Stimulated activated memory B cell treated with anti-CD40 and anti-IgM and Interleukin-4, amounts not matched to agents 10 μg/mL and 1 μg/mL and 100 μg/mL, for 72 hours (primary cell): Measurements from ENCODE around the gene RCAN2.

Source experiments
- ATAC-seq: fragments of 150-1000 bp; cut with Tn5 transposase; 2 replicates; pipeline ENCODE4 v1.10.0; 2021
- H3K27ac Mint-ChIP-seq: one replicate; pipeline ENCODE4 v1.8.0; 2022; ENCODE audit warnings: mild to moderate bottlenecking, mixed read lengths
- H3K27me3 Mint-ChIP-seq: one replicate; pipeline ENCODE4 v1.8.0; 2022; ENCODE audit warnings: mixed read lengths
- H3K36me3 Mint-ChIP-seq: one replicate; pipeline ENCODE4 v1.8.0; 2022; ENCODE audit warnings: mixed read lengths
- H3K4me1 Mint-ChIP-seq: one replicate; pipeline ENCODE4 v1.8.0; 2022; ENCODE audit warnings: mixed read lengths
- H3K4me3 Mint-ChIP-seq: one replicate; pipeline ENCODE4 v1.8.0; 2022; ENCODE audit warnings: mild to moderate bottlenecking, moderate library complexity, mixed read lengths
- H3K9me3 Mint-ChIP-seq: one replicate; pipeline ENCODE4 v1.8.0; 2022; ENCODE audit warnings: mixed read lengths

RCAN2 gene

GRCh38 chr6:46491201-46491627 is at the start of gene RCAN2:
Gene RCAN2 (minus strand): TSS chr6:46491449.
- Mint-ChIP-seq H3K4me1 (peaks cover 12% of the 10 kb centered on the region), H3K27ac (no peak within 1 kb of the TSS), H3K9me3 (no peaks in the 10 kb centered on the region), H3K4me3 (peak within 1 kb of the TSS; percentile 82), H3K27me3 (peaks cover 57% of the 10 kb centered on the region), H3K36me3 (no peaks in the 10 kb centered on the region)
- peak; percentile 80 for ATAC-seq

- Mint-ChIP-seq H3K36me3 (peaks cover 9% of the 10 kb centered on the region), H3K4me3 (no peak overlapping the region), H3K9me3 (peaks cover 14% of the 10 kb centered on the region), H3K4me1 (no peaks in the 10 kb centered on the region), H3K27ac (no peak overlapping the region), H3K27me3 (peaks cover 41% of the 10 kb centered on the region)
- ATAC-seq = no peak
Measured at GRCh38 chr6:46539866-46540265, 48.6 kb upstream of the RCAN2 start.

GRCh38 chr6:46538800-46539480 is 47.7 kb upstream of the RCAN2 start:
- peaks cover 41% of the 10 kb centered on the region for H3K27me3 Mint-ChIP-seq
- no peak for ATAC-seq
- no peaks in the 10 kb centered on the region for H3K4me1 Mint-ChIP-seq
- no peak overlapping the region for H3K4me3 Mint-ChIP-seq
- no peak overlapping the region for H3K27ac Mint-ChIP-seq
- H3K36me3 Mint-ChIP-seq = peaks cover 5% of the 10 kb centered on the region
- H3K9me3 Mint-ChIP-seq = peaks cover 9% of the 10 kb centered on the region

- no peaks in the 10 kb centered on the region for H3K4me1 Mint-ChIP-seq
- H3K36me3 Mint-ChIP-seq = no peaks in the 10 kb centered on the region
- no peak for ATAC-seq
- no peaks in the 10 kb centered on the region for H3K9me3 Mint-ChIP-seq
- no peak overlapping the region for H3K4me3 Mint-ChIP-seq
- no peak overlapping the region for H3K27ac Mint-ChIP-seq
- peaks cover 20% of the 10 kb centered on the region for H3K27me3 Mint-ChIP-seq
Measured at GRCh38 chr6:46530896-46531295, 39.6 kb upstream of the RCAN2 start.

DNA sequence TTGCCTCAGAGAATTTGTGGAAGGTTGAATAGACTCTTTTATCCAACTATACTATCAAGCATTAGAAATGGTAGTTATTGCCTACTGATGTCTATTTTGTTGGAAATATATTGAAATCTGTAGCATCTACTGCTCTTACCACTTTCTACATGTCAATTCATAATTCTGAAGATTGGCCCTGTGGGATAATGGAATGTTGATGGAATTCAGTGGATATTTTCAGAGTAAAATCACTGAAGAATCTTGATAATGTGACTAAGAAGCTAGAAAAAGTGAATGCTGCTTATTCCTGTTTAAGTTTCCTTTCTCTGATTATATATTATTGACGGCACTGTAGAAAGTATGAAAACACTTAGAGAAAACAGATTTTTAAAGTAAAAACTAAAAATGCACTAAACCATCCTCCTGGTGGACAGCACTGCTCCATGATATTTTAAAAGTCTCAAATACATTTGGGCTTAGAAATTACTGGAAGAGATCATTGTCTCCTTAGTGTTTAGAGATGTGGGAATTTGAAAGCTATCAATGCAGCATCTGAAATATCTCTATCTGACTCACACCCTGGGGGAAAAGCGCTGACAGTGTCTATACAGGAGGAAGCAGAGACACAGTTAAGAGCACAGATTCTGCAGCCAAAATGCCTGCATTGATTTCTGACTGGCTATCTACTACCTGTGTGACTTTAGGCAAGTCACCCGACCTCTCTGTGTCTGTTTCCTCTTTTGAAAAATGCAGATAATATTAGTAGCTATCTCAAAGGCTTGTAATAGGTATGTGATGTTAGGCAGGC is 37.9 kb upstream of the RCAN2 start:
- no peak for ATAC-seq
- H3K27me3 Mint-ChIP-seq = peaks cover 30% of the 10 kb centered on the region
- H3K4me3 Mint-ChIP-seq = no peak overlapping the region
- H3K9me3 Mint-ChIP-seq = no peaks in the 10 kb centered on the region
- H3K36me3 Mint-ChIP-seq = no peaks in the 10 kb centered on the region
- H3K27ac Mint-ChIP-seq = no peak overlapping the region
- H3K4me1 Mint-ChIP-seq = no peaks in the 10 kb centered on the region

DNA sequence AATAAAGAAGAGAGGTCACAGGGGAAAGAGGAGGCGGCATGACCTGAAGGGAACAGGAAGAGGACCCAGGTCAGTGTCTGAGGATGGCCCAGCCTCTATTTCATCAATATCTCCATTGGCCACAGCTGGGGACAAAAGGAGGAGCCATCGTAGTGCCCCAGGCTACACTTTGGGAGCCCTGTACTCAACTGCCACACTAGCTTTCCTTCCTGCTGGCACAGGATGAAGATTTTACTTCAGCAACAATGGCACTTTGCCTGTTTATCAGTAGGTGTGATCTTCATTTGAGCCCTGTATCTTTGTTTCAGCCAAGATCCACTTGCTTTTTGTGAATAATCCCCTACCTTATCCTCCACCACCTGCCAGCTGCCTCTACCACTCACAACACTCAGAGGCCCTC is 35.4 kb upstream of the RCAN2 start:
- H3K27ac Mint-ChIP-seq = no peak overlapping the region
- no peaks in the 10 kb centered on the region for H3K9me3 Mint-ChIP-seq
- H3K4me3 Mint-ChIP-seq = no peak overlapping the region
- H3K4me1 Mint-ChIP-seq = no peaks in the 10 kb centered on the region
- peaks cover 30% of the 10 kb centered on the region for H3K27me3 Mint-ChIP-seq
- ATAC-seq = no peak
- no peaks in the 10 kb centered on the region for H3K36me3 Mint-ChIP-seq

- ATAC-seq = no peak
- Mint-ChIP-seq H3K36me3 (no peaks in the 10 kb centered on the region), H3K4me1 (no peaks in the 10 kb centered on the region), H3K9me3 (no peaks in the 10 kb centered on the region), H3K27me3 (peaks cover 30% of the 10 kb centered on the region), H3K4me3 (no peak overlapping the region), H3K27ac (no peak overlapping the region)
Measured at GRCh38 chr6:46525583-46525982, 34.3 kb upstream of the RCAN2 start.

DNA sequence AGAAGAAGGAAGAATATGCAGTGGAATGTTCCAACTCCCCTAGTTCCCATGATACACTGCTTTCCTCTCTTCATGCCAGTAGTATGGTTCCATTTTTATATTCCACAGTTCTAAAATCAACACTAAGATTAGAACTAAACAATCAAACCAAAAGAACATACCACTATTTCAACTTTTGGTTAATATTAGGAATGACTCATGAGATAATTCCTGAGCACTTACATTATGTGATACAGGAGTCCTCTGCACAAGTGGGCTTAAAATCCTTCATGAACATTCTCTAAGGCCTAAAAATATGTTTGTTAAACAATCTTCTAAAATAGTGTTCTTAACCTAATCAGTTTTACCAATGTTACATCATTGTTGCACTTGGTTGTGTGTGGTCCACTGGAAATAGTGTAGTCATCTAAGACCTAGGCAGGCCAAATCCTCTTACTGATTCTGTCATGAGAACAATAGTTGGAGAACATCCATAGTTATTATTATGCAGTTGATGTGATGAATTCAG is 30.3 kb upstream of the RCAN2 start:
- H3K4me3 Mint-ChIP-seq = no peak overlapping the region
- ATAC-seq = no peak
- H3K4me1 Mint-ChIP-seq = no peaks in the 10 kb centered on the region
- no peaks in the 10 kb centered on the region for H3K9me3 Mint-ChIP-seq
- no peaks in the 10 kb centered on the region for H3K36me3 Mint-ChIP-seq
- peaks cover 15% of the 10 kb centered on the region for H3K27me3 Mint-ChIP-seq
- H3K27ac Mint-ChIP-seq = no peak overlapping the region

- Mint-ChIP-seq H3K36me3 (no peaks in the 10 kb centered on the region), H3K9me3 (no peaks in the 10 kb centered on the region), H3K27me3 (no peaks in the 10 kb centered on the region), H3K4me1 (no peaks in the 10 kb centered on the region), H3K4me3 (no peak overlapping the region), H3K27ac (no peak overlapping the region)
- no peak for ATAC-seq
Measured at GRCh38 chr6:46517202-46517601, 26.0 kb upstream of the RCAN2 start.

DNA sequence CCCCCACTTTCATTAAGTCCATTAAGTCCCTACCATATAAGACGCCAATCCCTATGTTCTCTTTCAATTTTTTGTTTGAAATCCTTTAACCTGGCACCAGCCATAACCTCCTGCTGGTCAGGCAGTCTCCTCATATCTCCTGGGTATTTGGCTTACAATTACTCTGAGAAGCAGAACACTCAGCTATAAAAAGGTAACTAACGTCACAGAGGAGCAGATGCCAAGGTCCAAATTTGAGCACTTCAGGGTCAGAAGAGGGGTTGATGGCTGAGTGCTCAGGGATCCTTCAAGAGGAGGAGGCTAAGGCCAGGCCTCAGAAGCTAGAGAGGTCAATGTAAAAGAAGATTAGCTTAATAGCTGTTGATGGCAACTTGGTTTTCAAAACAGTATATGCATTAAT is 22.3 kb upstream of the RCAN2 start:
- no peaks in the 10 kb centered on the region for H3K9me3 Mint-ChIP-seq
- no peaks in the 10 kb centered on the region for H3K36me3 Mint-ChIP-seq

GRCh38 chr6:46511320-46511719 is 20.1 kb upstream of the RCAN2 start:
- no peak for ATAC-seq
- H3K27me3 Mint-ChIP-seq = no peaks in the 10 kb centered on the region

More for the DNA sequence above, 22.3 kb upstream of the RCAN2 start:
- ATAC-seq = no peak
- Mint-ChIP-seq H3K4me3 (no peak overlapping the region), H3K27ac (no peak overlapping the region), H3K27me3 (no peaks in the 10 kb centered on the region), H3K4me1 (no peaks in the 10 kb centered on the region)

DNA sequence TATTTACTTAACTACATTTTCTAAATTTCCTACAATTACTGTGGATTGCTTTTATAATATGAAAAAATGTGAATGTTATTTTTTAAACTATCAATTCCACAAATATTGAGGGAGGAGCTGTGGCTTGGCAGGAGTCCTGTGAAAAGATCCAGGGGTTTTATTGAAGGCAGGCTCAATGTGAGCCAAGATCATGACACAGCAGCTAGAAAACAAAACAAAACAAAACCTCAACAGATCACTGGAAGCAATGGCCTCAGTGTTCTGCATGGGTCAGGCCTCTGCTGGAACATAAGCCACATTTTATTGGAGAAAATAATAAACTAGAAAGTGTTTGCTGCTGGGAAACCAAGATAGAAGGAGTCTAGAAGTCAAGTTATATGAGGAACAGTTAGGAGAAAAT is 19.4 kb upstream of the RCAN2 start:
- H3K27ac Mint-ChIP-seq = no peak overlapping the region
- no peaks in the 10 kb centered on the region for H3K4me1 Mint-ChIP-seq
- H3K27me3 Mint-ChIP-seq = no peaks in the 10 kb centered on the region
- H3K9me3 Mint-ChIP-seq = no peaks in the 10 kb centered on the region
- H3K36me3 Mint-ChIP-seq = no peaks in the 10 kb centered on the region
- H3K4me3 Mint-ChIP-seq = no peak overlapping the region
- no peak for ATAC-seq

More at GRCh38 chr6:46511320-46511719, 20.1 kb upstream of the RCAN2 start:
- no peak overlapping the region for H3K4me3 Mint-ChIP-seq
- no peak overlapping the region for H3K27ac Mint-ChIP-seq
- H3K4me1 Mint-ChIP-seq = no peaks in the 10 kb centered on the region
- no peaks in the 10 kb centered on the region for H3K36me3 Mint-ChIP-seq
- H3K9me3 Mint-ChIP-seq = no peaks in the 10 kb centered on the region

DNA sequence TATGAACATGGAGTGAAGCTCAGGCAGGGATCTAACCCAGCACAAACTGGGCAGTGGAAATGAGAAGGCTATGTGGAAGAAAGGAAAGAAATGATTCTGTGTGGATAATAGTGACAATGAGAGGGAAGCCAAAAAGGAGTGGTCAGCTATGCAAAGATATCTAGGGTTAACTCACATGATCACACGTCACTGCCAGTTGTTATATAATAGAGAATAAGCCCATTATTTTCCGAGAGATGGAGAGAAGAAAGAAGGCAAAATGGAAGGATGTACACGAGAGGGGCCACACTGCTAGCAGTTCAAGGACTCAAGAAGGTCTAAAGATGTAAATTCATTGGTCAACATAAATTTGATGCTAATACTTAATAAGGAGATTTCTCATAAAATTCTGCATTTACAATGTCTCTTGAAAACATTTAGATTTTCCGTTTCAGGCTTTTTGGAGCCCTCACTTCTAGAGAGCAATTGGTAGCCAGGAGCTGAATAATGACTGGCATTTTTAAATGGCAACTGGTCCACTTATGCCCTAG is 18.8 kb upstream of the RCAN2 start:
- no peaks in the 10 kb centered on the region for H3K27me3 Mint-ChIP-seq
- no peaks in the 10 kb centered on the region for H3K36me3 Mint-ChIP-seq
- no peaks in the 10 kb centered on the region for H3K4me1 Mint-ChIP-seq
- ATAC-seq = no peak
- no peaks in the 10 kb centered on the region for H3K9me3 Mint-ChIP-seq
- no peak overlapping the region for H3K4me3 Mint-ChIP-seq
- H3K27ac Mint-ChIP-seq = no peak overlapping the region

DNA sequence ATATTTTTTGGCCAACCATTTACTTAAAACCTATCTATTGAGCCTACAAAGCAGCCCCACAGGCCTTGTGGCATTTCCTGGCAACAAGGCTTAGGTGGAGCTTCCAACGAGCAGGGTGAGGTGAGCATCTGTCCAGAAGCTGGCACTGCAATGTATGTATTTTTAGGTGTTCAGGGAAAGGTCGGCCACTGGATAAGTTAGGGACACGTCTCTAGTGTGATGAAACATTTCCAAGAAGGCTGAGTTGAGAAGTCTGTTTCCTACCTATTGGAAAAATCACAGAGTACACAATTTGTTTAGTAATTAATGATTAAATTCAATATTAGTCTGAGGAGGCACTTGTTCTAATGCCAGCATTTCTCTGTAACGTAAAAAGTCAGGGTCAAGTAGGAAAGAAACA is 17.8 kb upstream of the RCAN2 start:
- H3K9me3 Mint-ChIP-seq = no peaks in the 10 kb centered on the region
- H3K27ac Mint-ChIP-seq = no peak overlapping the region
- no peaks in the 10 kb centered on the region for H3K4me1 Mint-ChIP-seq
- no peaks in the 10 kb centered on the region for H3K36me3 Mint-ChIP-seq
- no peaks in the 10 kb centered on the region for H3K27me3 Mint-ChIP-seq
- ATAC-seq = no peak
- H3K4me3 Mint-ChIP-seq = no peak overlapping the region

- Mint-ChIP-seq H3K4me1 (no peaks in the 10 kb centered on the region), H3K27me3 (no peaks in the 10 kb centered on the region), H3K9me3 (no peaks in the 10 kb centered on the region), H3K4me3 (no peak overlapping the region), H3K27ac (no peak overlapping the region), H3K36me3 (no peaks in the 10 kb centered on the region)
- no peak for ATAC-seq
Measured at GRCh38 chr6:46507426-46507825, 16.2 kb upstream of the RCAN2 start.
